Kasumi-1 (cell line): ENCODE data around the gene SPATA20.
A peak's percentile ranks its signal among the peaks of the same experiment; 100 is the strongest.

ENCODE experiments used
- DNase-seq, 2 experiments: peaks; one replicate each; lab custom pipeline; 2025; lab: John Stamatoyannopoulos, UW

SPATA20 gene

DNA sequence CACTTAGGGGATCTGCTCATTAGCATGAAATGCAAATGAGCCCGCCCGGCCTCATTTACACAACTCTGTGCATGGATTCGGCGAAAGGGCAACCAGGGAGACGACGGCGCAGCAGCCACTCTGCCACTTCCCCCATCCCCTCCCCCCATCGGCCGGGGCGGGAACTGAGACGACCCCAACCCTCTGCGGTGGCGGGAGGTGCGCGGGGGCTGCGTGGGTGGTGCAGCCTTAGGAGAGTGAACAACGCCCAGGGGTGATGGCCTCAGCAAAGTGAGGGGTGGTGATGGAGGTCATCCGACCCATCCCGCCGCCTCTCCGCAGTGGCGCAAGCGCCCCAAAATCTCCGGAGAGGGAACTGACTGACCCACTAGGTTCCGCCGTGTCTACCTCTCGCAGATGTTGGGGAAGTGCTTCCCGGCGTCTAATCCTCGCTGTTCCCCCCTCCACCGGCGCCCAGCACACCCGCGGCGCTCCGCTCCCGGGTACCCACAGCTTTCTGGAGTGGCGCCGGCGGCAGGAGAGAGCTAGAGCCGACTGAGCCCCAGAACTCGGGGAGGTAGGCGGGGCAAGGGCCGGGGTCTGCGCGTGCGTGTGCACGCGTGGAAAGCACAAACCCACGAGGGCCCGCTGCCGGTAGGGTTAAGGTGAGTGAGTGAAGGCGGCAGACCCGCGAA is 12.1 kb downstream of the SPATA20 start:
- DNase-seq = no peak

DNA sequence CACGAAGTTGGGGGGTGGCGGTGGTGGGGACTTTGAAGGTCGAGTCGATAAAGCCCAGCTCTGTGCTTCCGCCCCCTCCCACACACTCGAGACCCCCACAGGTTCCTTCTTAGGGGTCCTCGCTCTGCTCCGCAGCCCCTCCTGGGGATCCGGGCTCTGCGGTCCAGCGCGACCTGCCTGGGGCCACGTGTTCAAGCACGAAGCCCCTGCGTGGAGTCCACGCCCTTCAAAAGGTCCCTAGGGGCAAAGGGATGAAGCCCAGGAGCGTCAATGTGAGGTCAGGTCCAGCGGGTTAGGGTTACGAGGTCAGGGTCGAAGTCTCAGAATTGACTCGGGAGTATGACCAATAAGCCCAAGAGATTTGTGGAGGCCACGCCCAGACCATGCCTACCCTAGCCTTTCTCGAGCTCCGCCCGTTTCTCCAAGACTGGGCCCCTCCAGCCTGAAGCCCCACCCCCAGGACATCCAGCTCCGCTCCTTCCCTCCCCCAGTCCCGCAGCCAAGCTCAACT is 12.8 kb downstream of the SPATA20 start:
- DNase-seq = peak; percentile 38 to 39

DNA sequence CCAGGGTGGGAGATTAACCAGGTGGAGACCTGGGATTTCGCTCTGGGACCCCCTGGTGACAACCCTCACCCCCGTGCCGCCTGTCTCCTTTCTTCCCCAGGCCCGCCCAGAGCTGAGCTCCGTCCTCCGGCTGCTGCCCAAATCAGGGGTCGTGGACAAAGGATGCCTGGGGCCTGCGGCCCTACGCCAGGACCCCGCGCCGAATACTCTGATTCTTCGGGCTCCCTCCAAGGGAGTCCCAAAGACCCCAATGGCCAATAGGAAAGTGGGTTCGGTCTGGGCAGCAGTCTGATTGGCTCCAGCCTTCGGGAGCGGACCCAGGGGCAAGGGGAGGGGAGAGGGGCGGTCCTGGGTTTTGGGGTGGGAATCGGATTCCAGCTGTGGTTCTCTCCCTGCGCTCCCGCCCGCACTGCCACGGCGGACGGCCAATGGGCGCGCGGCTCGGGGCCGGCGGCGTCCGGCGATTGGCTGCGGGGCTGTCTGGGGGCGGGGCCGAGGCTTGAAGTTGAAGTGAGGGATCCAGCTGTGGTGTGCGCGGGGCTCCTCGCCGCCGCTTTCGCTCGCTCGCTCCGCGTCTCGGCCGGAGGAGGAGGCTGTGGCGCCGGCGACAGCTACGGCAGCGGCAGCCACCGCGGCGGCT is 13.3 kb downstream of the SPATA20 start, which contains the start of gene CACNA1G:
Gene CACNA1G (plus strand): TSS at position 531 of the 640 bp plus-strand sequence. CDS start 745 bp downstream, outside the sequence.
- DNase-seq = peak; percentile 87 to 91

DNA sequence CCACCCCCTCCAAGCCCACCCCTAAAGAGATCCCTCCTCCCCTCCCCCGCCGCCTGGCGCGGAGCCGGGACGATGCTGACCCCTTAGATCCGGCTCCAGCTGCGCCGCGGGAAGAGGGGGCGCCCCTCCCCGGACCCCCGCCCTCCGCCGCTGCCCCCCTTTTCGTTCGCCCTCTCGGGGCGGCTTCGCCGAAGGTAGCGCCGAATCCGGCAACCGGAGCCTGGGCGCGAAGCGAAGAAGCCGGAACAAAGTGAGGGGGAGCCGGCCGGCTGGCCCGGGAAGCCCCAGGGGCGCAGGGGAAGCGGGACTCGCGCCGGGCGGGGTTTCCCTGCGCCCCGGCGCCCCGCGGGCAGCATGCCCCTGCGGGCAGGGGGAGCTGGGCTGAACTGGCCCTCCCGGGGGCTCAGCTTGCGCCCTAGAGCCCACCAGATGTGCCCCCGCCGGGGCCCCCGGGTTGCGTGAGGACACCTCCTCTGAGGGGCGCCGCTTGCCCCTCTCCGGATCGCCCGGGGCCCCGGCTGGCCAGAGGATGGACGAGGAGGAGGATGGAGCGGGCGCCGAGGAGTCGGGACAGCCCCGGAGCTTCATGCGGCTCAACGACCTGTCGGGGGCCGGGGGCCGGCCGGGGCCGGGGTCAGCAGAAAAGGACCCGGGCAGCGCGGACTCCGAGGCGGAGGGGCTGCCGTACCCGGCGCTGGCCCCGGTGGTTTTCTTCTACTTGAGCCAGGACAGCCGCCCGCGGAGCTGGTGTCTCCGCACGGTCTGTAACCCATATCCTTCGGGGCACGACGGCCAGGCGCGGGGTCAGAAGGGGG is 14.2 kb downstream of the SPATA20 start:
- DNase-seq = no peak

DNA sequence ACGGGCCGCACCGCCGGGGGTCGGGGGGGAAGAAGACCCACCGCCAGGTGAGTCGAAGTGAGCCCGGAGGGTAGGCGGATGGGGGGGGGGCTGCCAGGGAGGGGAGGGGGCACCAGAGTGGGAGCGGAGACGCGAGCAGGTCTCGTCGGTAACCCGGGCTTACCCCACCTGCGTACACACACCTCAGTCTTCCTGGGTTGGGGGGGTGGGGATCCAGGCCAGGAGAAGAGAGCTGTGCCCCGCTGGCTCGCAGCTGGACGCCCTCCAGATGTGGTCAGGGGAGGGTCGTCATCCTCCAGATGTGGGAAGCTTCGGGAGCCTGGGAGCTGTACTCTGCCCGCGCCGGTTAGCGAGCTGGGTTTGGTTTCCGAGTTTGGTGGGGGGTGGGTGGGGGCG is 14.8 kb downstream of the SPATA20 start:
- DNase-seq = no peak

DNA sequence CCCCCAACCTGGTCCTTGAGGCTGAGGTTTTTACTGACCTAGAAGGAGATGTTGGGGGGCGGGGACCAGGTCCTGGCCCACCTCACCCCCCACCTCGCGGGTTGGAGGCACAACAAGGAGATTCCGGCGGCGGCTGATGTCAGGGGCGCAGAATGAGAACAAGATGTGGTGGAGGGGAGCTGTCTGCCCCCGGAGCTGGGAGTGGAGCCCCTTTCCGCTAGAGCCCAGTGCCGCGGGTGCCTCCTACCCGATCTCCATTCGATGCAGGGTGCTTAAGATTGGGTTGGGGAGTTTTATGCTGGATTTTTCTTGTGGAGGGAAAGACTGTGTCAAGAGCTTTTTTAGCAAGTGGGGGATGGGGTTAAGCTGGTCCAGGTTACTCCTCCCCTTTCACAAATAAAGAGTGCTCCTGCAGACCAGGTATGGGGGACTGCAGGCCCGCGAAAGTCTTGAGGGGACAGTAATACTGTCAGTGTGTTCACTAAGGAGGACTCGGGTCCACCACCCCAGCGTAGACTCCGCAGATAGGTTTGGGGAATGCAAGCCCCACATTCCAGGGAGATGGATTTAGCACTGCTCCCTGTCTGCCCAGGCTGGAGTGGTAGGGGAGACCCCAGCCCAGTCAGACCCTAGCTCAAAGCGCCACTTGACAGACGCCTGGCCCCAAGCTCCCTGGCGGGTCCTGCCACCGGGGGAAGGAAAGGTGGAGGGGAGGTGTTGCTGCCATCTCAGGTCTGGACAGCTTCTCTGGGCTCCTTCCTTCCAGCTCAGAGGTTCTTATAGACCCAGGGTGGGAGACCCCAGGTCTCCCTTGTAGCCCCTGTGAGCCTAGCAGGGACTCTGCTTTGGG is 15.5 kb downstream of the SPATA20 start:
- no peak for DNase-seq

DNA sequence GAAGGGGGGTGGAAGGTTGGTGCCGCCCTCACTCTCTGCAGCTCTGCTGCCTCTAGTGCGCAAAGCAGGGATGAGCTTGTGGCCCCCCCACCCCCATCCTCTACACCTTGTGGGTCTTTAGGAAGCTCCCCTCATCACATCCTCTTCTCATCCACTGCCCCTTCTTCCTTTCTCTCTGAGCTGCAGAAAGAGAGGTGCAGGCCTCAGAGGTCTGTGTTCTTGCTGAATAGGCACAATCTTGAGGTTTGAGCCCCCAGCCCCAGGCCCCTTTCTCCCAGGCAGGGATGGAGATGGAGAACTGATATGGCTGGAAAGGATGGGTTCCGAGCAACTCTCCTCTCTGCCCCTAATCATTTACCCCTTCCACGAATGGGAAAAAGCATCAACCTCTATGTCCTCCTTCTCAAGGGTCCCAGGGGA is 16.1 kb downstream of the SPATA20 start:
- no peak for DNase-seq

DNA sequence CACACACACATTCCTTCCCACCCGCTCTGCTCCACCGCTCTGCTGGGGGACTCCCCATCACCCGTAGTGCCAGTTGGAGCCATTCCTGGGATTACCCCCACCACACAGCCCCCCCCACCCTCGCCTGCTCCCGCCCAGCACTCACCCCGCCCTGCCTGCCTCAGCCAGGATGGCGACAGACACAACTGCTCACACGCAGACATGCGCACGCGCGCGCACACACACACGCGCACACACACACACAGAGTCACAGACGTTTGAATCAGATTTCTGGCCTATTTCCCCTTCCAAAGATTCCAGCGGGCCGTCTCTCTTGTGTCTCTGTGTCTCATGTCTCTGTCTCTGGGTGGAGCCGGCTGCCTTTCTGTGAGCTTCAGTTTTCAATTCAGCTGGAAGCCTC is 17.9 kb downstream of the SPATA20 start:
- no peak for DNase-seq

DNA sequence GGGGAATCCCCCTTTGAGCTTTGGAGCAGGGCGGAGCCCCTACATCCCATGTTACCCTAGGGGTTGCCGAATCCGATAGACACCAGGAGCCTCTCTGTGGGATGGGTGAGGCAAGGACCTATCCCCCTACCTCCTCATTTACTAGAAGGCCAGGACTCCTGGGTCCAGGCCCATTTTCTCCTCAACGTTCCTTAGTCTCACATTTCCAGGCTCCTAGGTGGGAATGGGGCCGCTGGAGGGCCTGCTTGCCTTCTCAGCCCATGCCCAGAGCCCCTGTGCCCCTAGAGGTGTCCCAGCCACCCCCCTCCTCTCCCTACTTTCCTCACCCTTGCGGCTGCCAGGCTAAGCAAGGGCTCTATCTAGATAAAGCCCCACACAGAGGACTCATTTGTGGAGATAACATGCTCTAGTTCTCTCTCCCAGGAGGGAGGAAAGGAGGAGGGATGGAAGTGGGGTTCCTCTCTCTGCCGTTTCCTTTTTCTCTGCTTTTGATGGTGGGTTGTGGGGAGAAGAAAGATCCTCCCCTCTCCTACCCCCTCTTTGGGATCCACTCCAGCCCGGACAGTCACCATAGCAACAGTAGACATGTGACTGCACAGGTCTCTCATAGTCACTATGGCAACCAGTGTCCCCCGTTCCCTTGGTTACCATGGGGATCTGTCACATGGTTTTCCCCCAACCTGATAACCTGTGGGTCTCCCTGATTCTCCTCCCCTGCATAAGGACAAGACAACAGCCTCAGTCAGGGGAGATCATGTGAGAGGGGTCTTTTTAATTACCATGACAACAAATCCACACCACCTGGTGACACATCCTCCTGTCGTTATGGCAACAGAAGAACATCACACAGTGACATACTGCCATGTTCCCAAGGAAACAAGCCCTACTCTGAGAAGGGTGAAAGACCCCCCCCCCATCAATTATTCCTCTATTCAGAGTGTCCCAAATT is 18.7 kb downstream of the SPATA20 start:
- no peak for DNase-seq

DNA sequence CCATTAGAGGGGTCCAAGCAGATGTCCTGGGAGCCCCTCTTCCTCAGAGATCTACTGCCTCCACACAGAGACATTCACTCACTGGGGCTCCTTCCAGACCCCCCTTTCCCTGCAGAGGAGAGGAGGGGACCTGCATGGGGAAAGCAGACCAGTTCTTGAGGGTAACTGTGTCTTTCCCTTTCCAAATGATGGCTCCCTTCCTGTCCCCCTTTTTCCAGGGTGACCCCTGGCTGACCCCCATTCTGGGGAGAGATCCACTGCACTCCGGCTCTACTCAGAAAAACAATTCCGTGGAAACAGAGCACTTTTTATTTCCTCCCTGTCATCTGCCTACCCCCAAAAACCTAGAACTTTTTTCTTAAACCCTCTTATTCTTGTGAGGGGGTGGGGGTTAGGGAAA is 19.9 kb downstream of the SPATA20 start:
- no peak for DNase-seq

DNA sequence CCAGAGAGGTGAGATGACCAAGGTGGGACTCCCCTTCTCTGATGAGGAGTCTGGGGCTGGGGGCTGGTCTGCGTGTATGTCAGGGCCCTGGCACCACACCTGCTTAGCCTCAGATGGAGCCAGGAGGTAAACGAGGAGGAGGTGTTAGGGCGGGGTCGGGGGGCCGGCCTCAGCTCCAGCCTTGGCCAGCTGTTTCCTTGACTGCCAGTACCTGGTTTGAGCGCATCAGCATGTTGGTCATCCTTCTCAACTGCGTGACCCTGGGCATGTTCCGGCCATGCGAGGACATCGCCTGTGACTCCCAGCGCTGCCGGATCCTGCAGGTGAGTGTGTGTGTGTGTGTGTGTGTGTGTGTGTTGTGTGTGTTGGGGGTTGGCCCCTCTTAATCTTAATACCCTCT is 21.7 kb downstream of the SPATA20 start:
- DNase-seq = no peak

DNA sequence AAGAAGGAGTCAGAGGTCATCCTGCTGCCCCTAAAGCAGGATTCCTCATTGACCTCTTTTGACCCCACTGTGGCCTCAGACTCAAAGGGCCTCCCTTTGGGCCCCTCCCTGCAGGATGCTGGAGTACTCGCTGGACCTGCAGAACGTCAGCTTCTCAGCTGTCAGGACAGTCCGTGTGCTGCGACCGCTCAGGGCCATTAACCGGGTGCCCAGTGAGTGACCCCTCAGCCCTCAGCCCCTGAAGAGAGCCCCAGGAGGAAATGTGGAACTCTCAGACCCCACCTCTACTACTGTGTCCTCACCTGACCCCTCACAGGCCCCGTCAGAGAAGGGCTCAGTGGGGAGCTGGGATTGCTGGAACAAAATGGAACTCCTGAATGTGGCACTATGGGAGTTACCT is 22.6 kb downstream of the SPATA20 start:
- DNase-seq = no peak

DNA sequence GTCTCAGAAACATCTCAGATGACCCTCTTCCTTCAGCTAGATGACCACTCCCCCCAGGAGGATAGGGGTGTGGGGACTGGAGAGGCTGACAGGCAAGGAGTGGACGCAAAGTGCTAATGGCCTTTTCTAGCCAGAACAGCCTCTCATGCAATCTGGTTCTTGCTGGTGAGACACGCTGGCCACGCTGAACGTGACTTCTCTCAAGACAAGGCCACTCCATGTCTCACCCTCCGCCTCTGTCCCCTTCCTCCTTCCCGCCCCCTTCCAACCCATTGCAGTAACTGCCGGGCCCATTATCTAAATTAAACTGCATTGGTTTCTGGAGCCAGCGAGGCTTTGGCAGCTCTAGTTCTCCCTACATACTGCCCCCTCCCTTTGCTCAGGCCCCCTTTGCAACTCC is 23.1 kb downstream of the SPATA20 start:
- no peak for DNase-seq

DNA sequence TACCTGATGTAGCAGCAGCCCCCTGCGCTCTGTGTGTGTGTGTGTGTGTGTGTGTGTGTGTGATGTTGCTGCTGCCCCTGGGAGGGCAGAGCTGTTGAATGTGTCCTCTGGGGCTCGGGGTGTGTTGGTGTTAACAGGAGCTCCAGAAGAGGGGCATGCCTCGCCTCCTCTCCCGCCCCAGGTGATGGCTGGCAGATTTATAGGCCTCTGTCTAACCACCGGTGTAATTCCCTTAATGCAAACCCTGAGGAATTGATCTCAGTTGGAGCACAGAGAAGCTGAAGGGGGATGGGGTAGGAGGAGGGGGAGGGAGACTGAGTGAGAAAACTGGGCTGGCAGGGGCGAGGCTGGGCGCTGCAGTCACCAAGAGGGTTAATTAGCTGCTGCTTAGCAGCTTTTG is 23.6 kb downstream of the SPATA20 start:
- no peak for DNase-seq

DNA sequence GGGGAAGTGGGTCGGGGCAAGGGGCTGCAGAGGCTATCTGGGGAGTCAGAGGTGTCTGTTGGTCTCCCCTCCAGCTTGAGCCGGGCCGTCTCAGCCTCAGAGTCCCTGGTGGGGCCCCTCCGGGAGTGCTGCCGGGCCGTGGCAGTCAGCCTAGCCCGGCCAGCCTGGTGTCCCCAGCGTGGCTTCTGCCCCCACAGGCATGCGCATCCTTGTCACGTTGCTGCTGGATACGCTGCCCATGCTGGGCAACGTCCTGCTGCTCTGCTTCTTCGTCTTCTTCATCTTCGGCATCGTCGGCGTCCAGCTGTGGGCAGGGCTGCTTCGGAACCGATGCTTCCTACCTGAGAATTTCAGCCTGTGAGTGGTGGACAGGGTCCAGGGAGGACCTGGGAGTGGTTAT is 24.7 kb downstream of the SPATA20 start:
- no peak for DNase-seq

DNA sequence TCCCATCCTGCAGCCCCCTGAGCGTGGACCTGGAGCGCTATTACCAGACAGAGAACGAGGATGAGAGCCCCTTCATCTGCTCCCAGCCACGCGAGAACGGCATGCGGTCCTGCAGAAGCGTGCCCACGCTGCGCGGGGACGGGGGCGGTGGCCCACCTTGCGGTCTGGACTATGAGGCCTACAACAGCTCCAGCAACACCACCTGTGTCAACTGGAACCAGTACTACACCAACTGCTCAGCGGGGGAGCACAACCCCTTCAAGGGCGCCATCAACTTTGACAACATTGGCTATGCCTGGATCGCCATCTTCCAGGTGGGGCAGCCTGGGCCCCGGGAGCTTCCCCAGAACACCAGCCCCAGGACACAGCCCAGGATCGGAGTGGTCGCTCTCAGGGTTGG is 25.6 kb downstream of the SPATA20 start:
- no peak for DNase-seq

DNA sequence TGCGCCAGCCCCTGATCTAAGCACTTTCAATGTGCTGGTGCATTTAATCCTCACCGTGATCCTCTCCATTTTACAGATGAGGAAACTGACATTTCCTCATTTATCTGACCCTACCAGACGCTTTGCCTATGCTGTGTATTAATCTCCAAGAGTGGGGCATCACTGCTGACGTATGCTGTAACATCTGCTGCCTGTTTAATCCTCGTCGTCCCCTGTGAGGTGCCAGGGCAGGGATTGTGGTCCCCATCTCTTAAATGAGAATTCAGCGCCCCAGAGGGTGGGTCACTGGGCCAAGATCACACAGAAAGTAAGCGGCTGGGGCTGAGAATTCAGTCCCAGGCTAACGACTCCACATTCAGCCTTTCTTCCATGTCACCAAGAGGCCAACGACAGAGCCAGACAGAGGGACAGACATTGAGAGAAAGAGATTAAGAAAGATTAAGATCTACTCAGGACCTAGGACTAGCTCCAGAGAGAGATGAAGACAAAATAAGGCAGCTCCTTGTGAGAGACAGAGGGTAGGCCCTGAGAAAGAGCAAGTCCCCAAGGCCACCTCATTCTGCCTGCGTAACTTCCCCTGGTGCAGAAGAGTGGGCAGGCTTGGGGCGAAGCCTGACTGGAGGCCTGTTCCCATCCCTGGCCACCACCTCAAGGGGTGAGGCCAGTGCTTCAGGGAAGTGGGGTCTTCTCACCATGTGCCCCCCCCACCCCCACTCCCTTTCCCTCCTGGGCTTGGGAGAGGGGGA is 27.1 kb downstream of the SPATA20 start:
- no peak for DNase-seq

DNA sequence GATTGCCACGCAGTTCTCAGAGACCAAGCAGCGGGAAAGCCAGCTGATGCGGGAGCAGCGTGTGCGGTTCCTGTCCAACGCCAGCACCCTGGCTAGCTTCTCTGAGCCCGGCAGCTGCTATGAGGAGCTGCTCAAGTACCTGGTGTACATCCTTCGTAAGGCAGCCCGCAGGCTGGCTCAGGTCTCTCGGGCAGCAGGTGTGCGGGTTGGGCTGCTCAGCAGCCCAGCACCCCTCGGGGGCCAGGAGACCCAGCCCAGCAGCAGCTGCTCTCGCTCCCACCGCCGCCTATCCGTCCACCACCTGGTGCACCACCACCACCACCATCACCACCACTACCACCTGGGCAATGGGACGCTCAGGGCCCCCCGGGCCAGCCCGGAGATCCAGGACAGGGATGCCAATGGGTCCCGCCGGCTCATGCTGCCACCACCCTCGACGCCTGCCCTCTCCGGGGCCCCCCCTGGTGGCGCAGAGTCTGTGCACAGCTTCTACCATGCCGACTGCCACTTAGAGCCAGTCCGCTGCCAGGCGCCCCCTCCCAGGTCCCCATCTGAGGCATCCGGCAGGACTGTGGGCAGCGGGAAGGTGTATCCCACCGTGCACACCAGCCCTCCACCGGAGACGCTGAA is 28.7 kb downstream of the SPATA20 start:
- DNase-seq = no peak

DNA sequence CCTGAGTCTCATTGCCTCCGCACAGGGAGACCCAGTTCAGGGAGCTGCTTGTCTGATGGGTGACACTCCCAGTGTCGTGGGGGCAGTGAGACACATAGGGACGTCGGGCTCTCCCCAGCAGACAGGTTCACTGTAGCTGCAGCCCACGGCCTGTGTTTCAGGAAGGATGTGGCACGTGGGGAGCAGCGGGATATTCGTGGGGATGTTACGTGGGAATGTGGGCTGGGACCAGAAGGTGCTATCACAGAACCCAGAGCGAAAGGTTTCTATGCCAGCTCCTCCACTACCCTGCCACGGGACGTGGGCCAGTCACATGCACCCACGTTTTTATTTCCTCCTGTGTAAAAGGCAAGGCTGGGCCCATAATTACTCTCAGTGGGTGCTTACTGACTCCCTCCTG is 29.9 kb downstream of the SPATA20 start:
- DNase-seq = no peak
